ENCODE measurements around the gene NDUFS6.

- no peak for TF ChIP-seq CTCF (conservative IDR thresholded peaks at IDR 0.05; ENCODE audit: low read depth, low read length)
- TF ChIP-seq EZH2 (IDR thresholded peaks at IDR 0.05; ENCODE audit: borderline replicate concordance, low read depth, low read length, poor library complexity, severe bottlenecking) = no peak
These were observed 4.5 kb downstream of the NDUFS6 start for GRCh38 chr5:1805736-1806135.
